Activated CD4-positive, alpha-beta T cell treated with anti-CD3 and anti-CD28 coated beads, Interleukin-2, Interleukin-6, amounts not matched to agents 100 ng/mL and 50 ng/mL, durations not matched to agents 16 hours and 8 hours (primary cell): Measurements from ENCODE around the gene PPP1R1B.

Source experiments
- DNase-seq: peaks from one replicate; pipeline ENCODE4 v3.0.0-alpha.2; 2020

PPP1R1B gene

GRCh38 chr17:39635614-39636176, 8.9 kb downstream of the PPP1R1B start:
- no peak for DNase-seq

- no peak for DNase-seq
Measured at GRCh38 chr17:39636587-39636926, 9.8 kb downstream of the PPP1R1B start.

- peak; percentile 94 for DNase-seq
Measured at GRCh38 chr17:39636927-39637736, 10.4 kb downstream of the PPP1R1B start, which contains the start of gene STARD3. TSS of gene STARD3 (plus strand) at chr17:39637144. CDS start at chr17:39653532, 16,388 bp downstream.

GRCh38 chr17:39638317-39638716, 11.6 kb downstream of the PPP1R1B start:
- DNase-seq: no peak

- DNase-seq: no peak
Measured at GRCh38 chr17:39639043-39639442, 12.3 kb downstream of the PPP1R1B start.

DNA sequence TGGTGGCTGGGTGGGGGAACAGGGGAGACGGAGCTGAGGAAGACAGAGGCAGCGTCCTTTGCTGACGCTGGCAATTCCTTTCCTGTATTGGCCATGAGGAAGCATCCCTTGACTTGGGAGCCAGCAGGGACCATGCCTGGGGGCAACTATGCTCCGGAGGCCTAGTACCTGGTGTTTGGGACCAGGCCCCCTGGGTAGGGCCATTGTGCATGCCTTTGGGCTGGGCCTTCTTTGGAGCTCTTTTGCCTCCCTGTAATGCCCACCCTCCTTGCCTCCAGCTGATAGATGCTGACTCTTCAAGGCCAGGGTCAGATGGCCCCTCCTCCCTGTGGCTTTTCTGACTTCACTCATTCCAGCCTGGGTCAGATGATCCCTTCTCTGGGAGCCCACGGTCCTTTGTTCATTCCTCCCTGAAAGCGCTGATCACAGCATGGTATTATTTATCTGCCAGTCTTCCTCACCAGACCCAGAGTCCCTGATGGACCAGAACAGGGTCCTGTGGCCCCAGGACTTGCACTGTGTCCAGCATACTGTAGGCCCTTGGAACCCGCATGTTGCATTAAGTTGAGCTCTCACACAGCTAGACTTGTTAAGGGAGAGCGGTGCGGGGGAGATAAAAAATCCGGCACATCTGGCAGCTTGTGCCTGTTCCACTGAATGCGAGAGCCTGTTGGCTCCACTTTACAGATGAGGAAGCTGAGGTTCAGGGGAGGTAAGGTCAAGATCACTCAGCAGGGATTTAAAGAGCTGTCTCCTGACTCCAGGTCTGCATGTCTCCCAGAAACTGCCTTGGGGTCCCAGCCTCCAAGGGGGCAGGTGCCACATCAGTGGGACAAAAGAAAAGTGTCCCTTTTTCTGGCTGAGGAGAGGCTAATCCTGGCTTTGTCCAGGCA, 13.1 kb downstream of the PPP1R1B start:
- DNase-seq: no peak

DNA sequence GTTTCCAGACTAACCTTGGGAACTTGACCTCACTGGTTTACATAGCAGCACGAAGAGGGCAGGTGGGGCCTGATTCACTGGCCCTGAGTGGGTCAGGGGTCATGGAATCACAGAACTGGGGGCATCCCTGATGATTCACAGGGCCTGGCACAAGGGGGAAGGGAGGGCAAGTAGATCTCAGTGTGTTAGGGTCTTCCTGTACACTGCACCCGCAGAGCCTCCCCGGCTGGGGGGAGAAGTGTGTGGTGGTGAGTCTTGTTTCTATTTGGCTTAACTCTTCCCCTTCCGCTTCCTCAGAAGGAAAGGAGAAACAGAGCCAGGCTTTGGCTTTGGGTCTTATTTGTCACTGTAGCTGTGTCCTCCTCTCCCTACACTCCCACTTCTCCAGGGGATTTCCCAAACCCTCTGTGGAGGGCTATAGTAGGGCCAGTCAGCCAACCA, 13.9 kb downstream of the PPP1R1B start:
- DNase-seq: no peak

DNA sequence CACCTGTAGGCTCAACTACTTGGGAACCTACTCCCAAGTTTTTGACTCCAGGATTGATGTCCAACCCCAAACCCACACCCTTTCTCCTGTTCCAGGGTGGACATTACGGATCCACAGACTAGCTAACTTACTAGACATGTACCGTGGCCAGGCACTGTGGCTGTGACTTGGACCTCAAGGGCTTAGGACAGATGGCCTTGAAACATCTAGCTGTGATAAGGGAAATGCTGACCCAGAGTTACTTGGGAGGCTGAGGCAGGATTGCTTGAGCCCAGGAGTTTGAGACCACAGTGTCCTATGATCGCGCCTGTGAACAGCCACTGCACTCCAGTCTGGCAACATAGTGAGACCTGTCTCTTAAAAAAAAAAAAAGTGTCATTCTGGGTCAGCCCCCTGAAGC, 14.3 kb downstream of the PPP1R1B start:
- DNase-seq: no peak

- DNase-seq: no peak
Measured at GRCh38 chr17:39641883-39642282, 15.1 kb downstream of the PPP1R1B start.

DNA sequence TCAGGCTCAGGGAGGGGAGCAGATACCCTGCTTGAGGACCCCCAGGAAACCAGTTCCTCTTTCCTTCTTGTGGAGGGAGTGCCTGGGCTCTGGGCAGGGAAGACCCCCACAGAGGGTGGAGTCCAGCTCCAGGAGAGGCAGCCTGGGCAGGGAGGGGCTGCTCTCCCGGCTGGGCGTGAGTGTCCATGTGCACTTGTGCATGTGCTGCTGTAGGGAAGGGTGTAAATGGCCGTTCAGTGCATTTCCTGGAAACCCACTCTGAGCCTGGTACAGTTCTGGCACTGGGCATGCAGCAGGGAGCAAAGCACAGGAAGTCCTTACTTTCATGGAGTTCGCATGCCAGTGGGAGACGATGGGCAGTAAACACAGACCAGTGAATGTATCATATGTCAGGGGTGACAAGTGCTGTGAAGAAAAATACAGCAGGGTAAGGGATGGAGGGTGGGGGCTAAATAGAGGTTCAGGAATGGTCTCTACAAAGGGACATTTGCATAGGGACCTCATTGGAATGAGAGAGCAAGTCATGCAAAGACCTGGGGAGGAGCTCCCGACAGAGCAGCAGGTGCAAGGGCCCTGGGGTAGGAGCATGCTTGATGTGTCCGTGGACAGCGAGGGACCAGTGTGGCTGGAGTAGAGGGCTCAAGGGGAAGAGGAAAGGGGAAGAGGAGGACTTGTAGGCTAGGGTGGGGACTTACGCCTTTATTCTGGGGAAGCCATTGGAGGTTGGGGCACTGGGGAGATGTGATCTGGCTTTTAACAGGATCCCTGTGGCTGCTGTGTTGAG, 15.7 kb downstream of the PPP1R1B start:
- DNase-seq: no peak

GRCh38 chr17:39643271-39643670, 16.5 kb downstream of the PPP1R1B start:
- DNase-seq: no peak

GRCh38 chr17:39647256-39647655, 20.5 kb downstream of the PPP1R1B start:
- no peak for DNase-seq

- no peak for DNase-seq
Measured at GRCh38 chr17:39648616-39649366, 22.0 kb downstream of the PPP1R1B start.

DNA sequence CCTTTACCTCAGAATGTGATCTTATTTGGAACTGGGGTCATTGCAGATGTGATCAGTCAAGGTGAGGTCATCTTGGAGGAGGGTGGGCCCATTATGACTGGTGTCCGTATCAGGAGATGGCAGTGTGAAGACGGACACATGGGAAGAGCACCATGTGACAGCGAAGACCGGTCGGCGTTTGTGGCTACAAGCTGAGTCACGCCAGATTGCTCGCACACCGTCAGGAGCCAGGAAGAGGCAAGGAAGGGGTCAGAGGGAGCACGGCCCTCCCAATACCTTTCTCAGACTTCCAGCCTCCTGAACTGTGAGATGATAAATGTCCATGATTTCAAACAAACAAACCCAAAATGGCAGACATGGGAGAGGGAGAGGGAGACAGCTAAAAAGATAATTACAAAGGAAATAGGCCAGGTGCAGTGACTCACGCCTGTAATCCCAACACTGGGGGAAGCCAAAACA, 23.4 kb downstream of the PPP1R1B start:
- DNase-seq: no peak

- no peak for DNase-seq
Measured at GRCh38 chr17:39651923-39652586, 25.3 kb downstream of the PPP1R1B start.

DNA sequence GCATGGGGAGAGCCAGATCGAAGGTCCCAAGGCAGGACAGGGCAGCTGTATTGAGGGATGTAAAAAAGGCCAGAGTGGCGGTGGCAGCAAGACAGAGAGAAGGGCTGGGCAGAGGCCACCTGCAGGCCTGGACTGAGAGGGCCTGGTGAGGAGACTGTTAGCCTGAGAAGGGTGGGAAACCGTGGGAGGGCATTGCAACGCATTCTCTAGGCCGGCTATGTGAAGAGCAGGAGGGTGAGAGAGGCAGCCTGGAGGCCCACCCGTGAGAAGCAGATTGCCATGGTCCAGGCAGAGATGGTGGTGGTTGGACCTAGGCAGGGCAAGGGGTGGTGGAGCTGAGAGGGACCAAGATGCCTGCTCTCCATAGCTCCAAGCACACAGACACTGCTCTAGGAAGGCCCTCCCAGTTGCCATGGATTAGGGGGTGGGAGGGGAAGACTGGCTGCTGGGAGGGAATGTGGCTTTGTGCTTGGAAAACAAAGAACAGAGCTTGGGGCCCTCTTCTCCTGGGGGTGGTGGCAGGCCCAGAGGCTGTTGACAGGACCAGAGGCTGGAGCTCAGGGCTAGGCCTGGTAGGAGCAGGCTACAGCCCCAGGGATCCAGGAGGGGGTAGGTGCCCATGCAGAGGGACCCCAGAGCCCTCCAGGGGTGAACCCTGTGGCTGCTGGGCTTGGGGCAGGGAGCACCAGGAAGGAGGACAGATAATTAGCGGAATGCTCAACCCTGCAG, 26.0 kb downstream of the PPP1R1B start:
- no peak for DNase-seq

GRCh38 chr17:39653316-39653661, 26.5 kb downstream of the PPP1R1B start:
- DNase-seq: no peak

GRCh38 chr17:39653662-39654331, 27.0 kb downstream of the PPP1R1B start:
- peak; percentile 88 for DNase-seq

GRCh38 chr17:39655105-39655504, 28.4 kb downstream of the PPP1R1B start:
- DNase-seq: no peak

DNA sequence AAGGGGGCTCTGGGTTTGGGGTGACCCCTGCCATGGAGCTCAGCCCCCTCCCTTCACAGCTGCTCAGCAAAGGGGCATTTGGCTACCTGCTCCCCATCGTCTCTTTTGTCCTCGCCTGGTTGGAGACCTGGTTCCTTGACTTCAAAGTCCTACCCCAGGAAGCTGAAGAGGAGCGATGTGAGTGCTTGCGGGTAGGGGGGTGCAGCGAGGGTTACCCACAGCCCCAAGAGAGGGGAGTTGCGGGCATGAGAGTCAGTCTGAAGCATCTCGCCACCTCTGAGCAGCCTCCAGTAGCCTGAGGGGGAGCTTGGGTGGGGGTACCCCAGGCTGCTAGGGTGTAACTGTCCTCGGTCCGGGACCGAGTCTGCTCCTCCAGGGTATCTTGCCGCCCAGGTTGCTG, 31.6 kb downstream of the PPP1R1B start:
- DNase-seq: no peak
